HUDEP-2 (cell line): Measurements from ENCODE around the gene HMCN2.

Source experiments
- DNase-seq, 76 experiments: peaks; one replicate each; lab custom pipeline; 2025; ENCODE audit not compliant: unreplicated experiment in 76 of 76; lab: John Stamatoyannopoulos, UW

The HMCN2 gene

DNA sequence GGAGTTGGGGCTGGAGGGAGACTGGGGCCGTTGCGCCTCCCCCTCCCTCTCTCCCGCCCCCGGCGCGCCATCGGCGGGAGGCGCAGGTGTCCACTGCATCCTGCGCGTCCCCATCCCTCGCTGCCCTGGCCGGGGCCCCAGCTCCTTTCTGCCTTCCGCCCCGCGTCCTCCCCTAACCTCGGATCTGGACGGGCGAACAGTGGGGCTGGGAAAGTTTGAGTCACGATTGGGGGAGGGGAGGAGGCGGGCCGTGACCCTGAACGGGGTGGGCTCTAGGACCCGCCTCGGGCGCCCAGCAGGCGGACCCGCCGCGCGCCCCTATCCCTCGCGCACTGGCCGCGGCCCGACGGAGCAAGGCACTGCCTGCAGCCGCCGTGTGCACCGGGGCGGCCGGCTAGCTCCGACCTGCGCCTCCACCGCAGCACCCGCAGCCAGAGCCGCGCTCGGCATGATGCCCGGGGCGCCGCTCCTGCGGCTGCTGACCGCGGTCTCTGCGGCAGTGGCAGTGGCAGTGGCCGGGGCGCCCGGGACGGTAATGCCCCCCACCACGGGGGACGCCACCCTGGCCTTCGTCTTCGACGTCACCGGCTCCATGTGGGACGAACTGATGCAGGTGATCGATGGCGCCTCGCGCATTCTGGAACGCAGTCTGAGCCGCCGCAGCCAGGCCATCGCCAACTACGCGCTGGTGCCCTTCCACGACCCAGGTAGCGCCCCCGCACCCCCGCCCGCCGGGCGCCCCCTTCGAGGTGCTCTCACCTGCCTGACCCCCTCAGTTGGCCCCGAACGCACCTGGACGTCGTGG is at the start of gene HMCN2:
HMCN2 (plus strand) TSS at position 330 of the 805 bp plus-strand sequence; CDS start at position 449, 119 bp downstream.
- DNase-seq: no peak

- no peak for DNase-seq
Measured at GRCh38 chr9:130217838-130218237, 47.7 kb upstream of the HMCN2 start.

DNA sequence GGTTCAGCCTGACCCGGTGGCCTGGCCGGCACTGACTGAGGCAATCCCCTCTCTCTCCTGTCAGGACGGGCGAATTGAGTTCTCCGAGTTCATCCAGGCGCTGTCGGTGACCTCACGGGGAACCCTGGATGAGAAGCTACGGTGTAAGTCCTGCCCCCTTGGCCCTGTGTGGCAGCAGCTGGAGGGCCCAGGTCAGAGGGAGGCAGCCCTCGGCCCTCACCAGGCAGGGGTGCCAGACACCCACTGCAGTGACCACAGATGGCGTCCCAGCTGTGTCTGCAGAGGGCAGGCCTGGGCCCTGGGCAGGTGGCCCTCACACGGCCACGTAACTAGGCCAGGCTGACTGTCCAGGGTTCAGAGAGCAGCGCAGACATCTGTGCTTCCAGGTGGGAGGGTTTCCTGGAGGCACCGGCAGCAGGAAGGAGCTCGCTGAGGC is 45.9 kb upstream of the HMCN2 start:
- DNase-seq: no peak

DNA sequence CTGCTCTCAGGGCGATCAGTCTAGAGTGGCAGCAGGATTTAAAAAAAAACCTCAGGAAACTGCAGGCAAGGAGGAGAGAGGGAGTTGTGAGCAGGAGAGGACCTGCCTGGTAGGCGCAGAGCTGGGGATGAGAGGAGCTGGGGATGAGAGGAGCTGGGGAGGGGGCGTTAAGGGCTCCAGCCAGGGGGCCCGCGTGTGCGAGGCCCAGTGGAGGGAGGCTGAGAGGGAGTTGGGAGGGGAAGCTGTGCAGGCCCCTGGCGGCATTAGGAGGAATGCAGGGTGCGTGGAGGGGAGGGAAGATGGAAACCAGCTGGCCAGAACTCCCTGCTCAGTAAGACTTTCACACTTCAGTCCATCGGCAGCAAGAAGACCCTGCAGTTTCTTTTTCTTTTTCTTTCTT is 45.2 kb upstream of the HMCN2 start:
- no peak for DNase-seq

GRCh38 chr9:130222833-130223232 is 42.7 kb upstream of the HMCN2 start:
- no peak for DNase-seq

- no peak for DNase-seq
Measured at GRCh38 chr9:130225071-130225470, 40.5 kb upstream of the HMCN2 start.

DNA sequence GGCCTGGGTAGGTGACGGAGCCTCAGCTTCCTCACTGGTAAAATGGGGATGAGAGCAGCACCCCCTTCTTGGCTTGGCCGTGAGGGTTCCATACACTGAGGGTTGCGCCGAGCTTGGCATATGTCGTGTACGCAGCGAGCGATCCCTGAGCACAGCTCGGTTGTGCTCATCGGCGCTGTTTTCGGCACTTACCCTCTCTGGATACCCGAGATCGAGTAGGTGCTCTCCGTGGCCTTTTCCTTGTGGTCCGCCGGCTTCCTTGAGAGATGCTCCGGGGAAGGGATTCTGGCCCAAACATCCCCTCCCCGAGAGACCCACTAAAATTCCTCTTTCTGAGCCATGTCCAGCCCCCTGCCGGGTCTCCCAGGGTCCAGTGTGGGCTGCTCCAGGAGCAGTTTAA is 40.0 kb upstream of the HMCN2 start:
- DNase-seq: no peak

- DNase-seq: no peak
Measured at GRCh38 chr9:130226112-130226511, 39.4 kb upstream of the HMCN2 start.

DNA sequence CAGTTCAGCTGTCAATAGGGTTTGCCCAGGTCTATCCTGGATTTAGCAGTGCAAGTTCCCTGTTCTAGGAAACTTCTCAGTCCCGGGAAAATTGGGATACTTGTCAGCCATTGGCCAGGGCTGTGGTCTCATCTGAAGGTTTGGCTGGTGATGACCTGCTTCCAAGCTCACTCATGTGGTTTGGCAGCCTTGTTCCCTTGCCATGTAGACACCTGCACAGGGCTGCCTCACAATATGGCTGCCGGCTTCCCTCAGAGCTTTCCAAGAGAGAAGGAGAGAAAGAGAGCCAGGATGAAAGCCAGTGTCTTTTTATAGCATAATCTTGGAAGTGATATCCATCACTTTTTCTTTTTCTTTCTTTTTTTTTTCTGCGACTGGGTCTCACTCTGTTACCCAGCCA is 37.7 kb upstream of the HMCN2 start:
- no peak for DNase-seq

GRCh38 chr9:130229759-130230158 is 35.8 kb upstream of the HMCN2 start:
- no peak for DNase-seq

DNA sequence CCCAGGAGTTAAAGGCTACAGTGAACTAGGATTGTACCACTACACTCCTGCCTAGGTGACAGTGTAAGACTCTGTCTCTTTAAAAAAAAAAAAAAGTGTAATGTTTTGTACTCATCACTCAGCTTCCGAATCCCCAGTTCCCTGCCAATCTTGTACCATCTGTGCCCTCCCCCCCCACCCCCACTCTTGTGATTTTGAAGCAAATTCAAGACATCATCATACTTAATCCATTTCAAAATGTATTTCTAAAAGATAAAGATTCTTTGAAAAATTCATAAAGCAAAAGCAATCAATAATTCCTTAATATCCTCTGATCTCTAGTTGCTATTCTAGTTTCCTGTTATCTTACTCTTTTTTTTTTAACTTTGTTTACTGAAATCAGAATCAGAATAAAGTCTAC is 34.9 kb upstream of the HMCN2 start:
- no peak for DNase-seq

DNA sequence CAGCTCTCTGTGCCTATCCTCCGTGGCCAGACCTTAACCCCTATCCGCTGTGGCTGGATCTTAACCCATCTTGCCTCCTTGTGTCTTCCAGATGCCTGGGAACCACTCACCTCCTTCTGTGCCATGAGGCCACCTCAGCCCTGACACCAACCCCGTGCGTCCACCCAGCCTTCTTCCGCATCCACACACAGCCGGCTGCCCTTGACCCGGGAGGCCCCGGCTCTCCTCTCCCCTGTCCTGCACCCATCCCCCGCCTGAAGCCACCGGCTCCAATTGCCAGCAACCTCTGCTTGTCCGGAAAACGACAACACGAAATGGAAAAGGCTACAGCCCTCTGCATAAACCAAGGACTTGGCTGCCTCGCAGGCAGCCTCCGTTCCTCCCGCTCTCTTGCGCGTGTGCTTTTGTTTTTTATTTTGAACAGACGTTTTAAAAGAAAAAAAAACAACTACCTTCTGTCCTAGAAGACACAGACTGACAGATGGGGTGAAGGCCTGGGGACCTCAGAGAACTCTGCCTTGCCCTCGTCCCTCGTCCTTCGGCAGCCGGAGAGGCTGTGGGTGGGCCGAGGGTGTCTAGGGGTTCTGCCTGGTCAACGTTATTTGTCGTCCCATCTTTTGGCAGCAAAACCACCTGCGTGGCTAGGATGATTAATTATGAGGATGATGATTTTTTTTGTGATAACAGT is 32.5 kb upstream of the HMCN2 start:
- peak in 1 of 76 experiments; percentile 9 for DNase-seq

GRCh38 chr9:130233587-130233945 is 32.0 kb upstream of the HMCN2 start:
- DNase-seq: no peak

DNA sequence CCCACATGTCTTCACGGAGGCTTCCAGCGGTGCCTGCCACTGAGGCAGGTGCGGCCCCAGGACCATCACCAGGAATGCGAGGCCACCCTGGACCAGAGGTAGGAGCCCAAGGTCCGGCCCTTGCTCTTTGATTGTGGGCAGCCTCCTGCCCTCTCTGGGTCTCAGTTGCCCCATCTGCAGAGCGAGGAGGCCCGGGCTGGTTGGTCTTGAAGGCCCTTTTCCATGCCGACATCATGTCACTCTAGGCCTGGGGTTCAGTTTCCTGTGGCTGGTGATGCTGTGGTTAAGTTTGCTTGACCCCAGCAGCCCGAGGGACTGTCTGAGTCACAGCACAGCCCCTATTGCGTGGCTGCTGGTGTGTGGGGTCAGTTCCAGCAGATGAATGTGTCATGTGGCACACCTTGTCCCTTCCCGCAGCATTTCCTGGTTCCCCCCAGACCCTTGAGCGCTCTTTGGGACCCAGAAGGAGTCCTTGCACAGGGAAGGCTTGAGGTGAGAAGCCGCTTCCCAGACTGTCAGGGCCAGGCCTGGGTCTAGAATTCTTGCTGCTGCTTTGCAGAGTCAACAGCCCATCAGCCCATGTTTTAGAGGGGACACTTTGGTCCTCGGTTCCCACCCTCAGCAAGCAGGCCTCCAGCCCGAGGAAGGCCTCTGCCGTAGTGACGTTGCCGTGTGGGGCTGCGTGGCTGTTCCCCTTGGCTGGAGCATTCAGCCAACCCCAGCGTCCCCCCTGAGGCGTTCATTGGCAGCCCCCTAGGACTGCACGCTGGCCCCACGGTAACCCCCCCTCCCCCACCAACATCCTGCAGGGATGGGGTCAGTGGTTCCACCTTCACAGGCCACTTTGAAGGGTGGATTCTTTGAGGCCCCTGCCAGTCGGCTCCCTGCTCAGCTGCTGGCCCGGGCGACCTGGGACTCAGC is 31.0 kb upstream of the HMCN2 start:
- no peak for DNase-seq

- DNase-seq: peak in 52 of 76 experiments; percentile 4 to 60 (median 27)
Measured at GRCh38 chr9:130235558-130236435, 29.8 kb upstream of the HMCN2 start.

DNA sequence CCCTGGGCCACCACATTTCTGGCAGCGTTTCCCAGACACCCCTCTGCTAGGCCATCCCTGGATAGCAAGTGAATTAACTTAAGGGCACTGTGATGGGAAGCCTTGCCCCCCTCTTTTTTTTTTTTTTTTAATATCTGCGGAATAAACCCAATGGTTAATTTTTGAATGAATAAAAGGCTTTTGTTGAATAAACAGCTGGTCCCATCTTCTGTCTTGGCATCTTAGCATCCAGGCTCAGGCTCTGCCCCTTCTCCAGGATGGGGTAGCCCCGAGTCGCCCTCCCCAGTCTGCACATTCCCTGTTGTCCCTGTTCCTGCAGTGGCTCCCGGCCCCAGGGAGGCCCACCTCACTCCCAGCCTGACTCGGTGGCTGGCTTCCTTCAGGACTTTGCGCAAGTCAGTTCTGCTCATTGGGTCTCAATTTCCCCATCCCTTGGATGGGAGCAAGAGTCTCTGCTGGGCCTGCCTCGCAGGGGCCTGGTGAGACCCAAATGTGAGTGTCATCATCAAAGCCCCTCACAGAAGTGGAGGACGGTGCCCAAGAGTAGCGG is 29.0 kb upstream of the HMCN2 start:
- DNase-seq: no peak

GRCh38 chr9:130237076-130237475 is 28.5 kb upstream of the HMCN2 start:
- no peak for DNase-seq

DNA sequence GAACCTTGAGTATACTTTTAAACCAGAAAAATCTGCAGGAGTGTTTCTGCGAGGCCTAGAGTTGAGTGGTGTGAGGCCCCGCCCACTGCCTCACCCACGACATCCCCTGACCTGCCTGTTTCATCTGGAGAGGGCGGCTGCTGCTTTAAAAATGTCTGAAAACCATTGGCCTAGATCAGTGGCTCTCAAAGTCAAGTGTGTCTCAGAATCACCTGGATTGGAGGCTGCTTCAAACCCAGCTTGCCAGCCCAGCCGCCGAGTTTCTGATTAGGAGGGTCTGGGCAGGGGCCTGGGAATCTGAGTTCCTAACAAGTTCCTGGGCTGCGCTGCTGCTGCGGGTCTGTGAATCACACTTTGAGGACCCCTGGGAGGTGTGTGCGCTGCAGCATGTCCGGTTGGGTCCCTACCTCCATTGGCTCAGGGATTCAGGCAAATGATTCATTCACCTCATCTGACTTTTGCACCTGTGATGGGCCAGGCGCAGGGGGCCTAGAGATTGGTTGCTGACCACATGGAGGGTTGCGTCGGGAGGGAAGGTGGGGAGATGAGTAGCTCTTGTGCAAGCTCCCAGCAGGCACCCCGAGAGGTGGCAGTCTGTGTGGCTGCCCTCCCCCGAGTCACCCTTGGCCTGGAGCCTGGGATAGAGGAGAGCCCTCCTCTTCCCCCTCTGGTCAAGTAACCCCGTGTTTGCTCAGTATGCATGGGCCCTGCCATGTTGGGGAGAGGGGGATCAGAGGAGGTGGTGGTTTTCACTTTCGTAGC is 27.6 kb upstream of the HMCN2 start:
- DNase-seq: peak in 7 of 76 experiments; percentile 2 to 16 (median 5)

DNA sequence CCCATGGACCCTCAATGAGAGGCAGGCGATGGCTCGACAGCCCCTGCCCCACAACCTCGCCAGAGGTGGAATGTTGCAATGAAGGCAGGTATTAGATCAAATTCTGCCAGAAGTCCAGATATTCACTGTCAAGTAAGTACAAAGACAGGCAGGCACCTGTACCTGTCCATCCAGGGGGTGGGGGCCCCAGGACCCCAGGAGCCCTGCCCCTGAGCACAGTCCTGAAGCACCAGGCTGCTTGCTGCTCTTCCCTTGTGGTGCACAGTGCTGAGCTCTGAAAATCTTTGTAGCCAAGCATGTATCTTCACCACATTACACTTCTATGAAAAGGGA is 26.2 kb upstream of the HMCN2 start:
- DNase-seq: no peak
